C4-2B (cell line): Measurements from ENCODE around the gene UNC13B.

ENCODE experiments used
- H3K27ac ChIP-seq: fragments of 450-650 bp; 2 replicates; pipeline ENCODE4 v1.5.1; 2017
- ZFX ChIP-seq: fragments of 450-650 bp; IDR thresholded peaks from 2 replicates; pipeline ENCODE4 v1.6.1; 2017
- TF ChIP-seq, protein P1 (sequence below): fragments of 450-650 bp; conservative IDR thresholded peaks from 2 replicates; pipeline ENCODE4 v1.5.1; 2017; ENCODE audit warnings: mild to moderate bottlenecking

UNC13B gene

GRCh38 chr9:35161713-35162604, at the start of gene UNC13B:
Gene UNC13B (plus strand): TSS chr9:35162009. CDS start chr9:35162284, 275 bp downstream.
- H3K27ac ChIP-seq, result peak within 1 kb of the TSS; percentile 85
- TF ChIP-seq, protein P1, sequence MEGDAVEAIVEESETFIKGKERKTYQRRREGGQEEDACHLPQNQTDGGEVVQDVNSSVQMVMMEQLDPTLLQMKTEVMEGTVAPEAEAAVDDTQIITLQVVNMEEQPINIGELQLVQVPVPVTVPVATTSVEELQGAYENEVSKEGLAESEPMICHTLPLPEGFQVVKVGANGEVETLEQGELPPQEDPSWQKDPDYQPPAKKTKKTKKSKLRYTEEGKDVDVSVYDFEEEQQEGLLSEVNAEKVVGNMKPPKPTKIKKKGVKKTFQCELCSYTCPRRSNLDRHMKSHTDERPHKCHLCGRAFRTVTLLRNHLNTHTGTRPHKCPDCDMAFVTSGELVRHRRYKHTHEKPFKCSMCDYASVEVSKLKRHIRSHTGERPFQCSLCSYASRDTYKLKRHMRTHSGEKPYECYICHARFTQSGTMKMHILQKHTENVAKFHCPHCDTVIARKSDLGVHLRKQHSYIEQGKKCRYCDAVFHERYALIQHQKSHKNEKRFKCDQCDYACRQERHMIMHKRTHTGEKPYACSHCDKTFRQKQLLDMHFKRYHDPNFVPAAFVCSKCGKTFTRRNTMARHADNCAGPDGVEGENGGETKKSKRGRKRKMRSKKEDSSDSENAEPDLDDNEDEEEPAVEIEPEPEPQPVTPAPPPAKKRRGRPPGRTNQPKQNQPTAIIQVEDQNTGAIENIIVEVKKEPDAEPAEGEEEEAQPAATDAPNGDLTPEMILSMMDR, result peak; percentile 41
- no peak for TF ChIP-seq ZFX

- no peak overlapping the region for H3K27ac ChIP-seq
- TF ChIP-seq, protein P1, result no peak
- no peak for TF ChIP-seq ZFX
Measured at GRCh38 chr9:35112257-35113020, 49.4 kb upstream of the UNC13B start.

DNA sequence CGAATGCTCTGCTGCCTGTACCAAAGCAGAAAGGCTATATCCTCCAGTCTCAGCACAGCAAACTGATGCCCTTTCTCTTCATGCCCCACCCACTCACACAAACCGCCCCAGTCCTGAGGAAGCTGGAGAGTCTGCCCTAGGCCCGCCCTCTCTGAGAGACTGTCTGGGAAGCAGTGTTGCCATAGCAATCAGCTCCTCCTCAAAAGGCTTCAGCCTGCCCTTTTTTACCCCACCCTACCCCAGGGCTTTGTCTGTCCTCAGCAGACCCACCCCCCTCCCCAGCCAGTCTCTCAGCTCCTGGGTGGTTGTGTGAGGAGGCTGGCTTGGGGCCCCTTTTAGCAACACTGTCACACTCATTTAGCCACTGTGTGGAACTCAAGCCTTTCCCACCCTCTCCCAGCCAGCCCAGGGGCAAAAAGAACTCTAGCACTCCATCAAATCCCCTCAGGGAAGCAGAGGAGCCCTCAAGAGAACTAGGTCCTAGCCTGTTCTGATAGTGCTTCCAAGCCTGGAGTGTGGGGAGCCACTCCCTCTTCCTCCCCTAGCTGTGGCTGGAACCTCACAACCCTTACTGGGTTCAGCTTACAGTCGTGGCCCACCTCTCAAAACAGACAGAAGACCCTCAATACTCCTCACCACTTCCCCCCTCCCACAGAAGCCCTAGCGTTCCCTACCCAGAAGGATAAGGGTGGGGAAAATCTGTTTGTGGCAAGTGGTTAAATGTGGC, 47.5 kb upstream of the UNC13B start:
- TF ChIP-seq, protein P1, result no peak
- TF ChIP-seq ZFX, result no peak
- peak overlapping the region; percentile 60 for H3K27ac ChIP-seq

- H3K27ac ChIP-seq, result peak overlapping the region; percentile 60
- TF ChIP-seq, protein P1, result no peak
- TF ChIP-seq ZFX, result no peak
Measured at GRCh38 chr9:35114840-35115628, 46.8 kb upstream of the UNC13B start.

DNA sequence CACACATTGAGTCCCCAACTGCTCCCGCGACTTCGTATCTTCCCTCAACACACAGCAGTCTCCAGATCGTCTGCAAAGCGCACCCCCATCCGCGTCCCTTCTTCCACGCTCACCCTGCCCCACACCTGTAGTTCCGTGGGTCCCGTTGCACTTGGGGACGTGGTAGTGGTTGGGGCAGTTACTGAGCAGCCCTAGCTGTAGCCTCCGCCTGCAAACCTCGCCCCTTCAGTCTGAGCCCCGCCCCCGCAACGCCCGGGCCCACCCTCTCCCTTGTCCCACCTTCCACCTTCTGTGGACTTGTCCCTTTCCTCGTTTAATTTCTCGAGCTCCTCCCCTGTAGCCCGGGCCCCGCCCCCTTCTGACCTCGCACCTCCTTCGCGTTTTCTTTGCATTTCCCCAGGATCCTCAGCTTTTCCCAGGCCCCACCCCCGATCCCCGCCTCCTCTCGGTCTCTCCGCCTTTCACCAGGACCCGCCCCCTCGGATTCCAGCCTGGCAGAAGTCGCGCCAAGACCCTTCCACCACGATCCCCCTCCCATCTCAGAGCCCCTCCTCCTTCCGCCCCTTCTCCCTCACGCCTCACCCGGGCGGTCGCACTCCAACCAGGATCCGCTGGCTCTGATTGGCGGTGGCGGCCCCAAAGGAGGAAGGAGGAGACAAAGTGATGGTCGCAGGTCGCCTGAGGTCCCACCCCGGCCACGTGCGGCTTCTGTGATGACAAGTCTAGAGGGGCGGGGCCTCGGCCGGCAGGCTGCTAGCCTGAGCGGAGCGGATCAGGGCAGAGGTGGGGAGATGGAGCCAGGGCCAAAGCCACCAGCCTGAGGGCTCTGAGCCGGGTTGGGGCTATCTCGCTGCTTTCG, 45.9 kb upstream of the UNC13B start, which contains the start of gene ATOSB:
Gene ATOSB (minus strand): TSS at position 183 of the 859 bp plus-strand sequence. CDS start 7,588 bp downstream, outside the sequence.
- peak within 1 kb of the TSS; percentile 60 for H3K27ac ChIP-seq
- no peak for TF ChIP-seq ZFX
- TF ChIP-seq, protein P1, result no peak

DNA sequence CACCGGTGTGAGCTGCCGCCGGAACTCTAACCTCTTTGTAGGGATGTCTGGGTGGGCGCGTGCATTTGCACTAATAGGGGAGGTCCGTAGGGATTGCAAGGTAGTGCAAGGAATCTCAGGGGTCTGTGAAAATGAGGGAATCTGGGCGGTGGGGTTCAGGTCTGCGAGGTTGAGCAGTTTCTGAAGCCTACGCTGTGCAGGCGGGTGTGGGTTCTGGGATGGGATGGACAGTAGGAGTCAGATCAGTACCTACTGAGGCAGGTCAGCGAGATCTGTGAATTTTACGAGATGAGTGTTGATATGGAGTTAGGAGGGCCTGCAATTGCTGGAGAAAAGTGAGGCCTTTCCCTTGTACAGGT, 45.3 kb upstream of the UNC13B start:
- peak overlapping the region; percentile 60 for H3K27ac ChIP-seq
- TF ChIP-seq, protein P1, result no peak
- no peak for TF ChIP-seq ZFX
